ENCODE results near the gene KYNU.
"Not testable (repeated sequence)": the region's sequence is repeated elsewhere in the genome, so short reads cannot be mapped to it uniquely, and the experiment has no call there.

Gene KYNU

DNA sequence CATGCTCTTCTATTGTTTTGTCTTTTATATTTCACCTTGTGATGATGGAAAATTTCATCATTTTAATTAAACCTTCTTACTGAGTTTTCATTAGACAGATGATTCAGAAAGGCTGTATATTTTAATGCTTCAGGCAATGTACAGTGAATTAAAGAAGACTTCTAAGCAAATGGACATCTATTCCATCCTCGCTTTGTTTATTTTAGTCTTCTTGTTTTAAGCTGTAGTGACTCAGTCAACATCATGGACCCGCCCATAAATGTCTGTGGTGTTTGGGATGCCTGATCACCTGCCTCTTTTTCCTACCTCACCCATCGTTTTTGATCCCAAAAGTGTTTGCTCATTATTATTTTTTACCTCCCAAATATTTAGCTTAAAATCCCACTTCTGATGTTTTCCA is 43.1 kb downstream of the KYNU start:
- no peak for DNase-seq

DNA sequence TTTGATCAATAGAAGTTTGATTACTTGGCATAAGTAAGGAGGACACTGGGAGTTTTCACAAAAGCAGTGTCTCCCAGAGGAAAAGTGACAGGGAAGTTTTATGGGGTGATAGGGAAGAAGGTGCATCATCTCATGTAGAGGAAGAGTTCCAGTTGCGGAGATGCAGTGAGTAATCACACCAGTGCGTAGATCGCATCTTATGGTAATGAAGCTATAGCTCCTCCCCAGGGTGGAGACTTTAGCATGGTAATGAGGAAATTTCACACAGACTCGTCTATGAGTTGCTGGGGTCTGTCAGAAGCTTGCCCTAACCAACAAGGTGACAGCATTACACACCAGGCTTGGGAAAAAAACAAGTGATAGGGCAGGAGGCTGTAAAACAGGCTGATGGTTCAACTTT is 49.0 kb downstream of the KYNU start:
- no peak for DNase-seq

DNA sequence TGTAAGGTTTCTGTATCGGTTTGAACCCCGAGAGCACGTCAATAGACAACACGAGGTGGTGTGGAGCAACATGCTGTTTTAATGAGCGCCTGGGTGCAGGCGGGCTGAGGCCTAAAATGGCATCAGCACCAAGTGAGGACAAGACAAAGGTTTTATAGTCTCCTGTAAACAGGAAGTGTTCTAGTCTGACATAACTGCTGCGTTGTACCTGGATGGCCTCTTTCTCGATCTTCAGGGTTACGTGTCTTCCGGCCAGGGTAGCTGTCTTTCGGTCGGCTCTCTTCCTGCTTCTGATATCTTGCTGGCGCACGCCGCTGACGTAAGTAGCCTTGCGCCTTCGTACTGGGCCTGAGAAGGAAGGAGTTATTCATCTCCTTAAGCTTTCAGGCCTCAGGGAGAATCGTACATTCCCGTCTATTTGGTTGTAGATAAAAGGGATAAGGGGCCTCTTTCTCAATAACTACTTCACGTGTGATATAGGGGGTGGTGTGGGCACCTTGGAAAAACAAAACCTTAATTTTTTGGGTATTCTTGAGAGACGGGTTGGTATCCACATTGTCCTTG is 53.5 kb downstream of the KYNU start:
- no peak for DNase-seq

DNA sequence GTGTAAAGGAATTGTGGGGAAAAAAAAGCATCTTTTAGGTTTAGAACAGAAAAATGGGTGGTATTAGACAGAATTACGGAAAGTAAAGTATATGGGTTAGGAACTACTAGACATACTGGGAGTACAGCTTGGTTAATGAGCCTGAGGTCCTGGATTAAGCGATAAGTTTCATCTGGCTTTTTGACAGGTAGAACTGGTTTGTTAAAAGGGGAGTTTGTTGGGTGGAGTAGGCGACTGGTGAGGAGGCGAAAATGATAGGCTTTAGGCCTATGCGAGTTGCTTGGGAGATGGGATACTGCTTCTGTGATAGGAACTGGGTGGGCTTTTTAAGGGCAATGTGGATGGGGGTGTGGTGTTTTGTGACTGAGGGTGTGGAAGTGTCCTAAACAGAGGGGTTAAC is 56.5 kb downstream of the KYNU start:
- no peak for DNase-seq

DNA sequence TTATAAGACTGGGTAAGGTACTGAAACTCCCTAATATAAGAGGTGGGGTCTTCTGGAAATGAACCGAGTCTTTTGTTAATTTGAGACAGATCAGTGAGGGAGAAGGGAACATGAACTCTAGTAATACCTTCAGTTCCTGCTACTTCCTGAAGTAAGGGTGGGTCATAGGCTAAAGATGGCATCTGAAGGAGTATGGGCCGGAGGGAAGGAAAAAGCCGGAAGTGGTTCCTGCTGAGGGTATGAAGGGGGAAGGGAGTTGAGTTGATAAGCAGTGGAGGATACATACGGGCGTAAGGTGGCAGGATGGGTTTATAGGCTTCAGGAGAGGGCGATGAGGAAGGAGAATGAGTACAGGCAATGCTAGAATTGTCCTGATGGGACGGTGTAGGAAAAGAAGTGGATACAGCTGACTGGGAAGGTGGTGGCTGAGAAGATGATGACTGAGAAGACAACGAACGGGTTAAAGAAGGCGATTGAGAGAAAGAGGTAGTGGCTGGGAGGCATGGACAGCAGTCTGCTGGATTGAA is 58.2 kb downstream of the KYNU start:
- no peak for DNase-seq

DNA sequence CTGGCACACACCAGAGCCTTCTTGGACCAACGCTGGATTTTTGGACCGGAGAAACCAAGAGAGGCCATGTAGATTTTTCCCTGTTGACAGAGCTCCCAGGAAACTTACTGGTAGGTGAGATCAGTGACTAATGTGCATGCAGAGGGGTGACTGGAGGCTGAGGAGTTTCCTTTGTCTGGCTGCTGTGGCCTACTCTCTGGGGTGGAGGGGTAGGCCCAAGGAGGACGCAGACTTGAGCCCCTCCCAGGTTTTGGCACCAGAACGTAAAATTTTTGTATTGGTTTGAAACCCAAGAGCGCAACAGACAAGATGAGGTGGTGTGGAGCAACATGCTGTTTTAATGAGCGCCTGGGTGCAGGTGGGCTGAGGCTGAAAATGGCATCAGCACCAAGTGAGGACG is 59.2 kb downstream of the KYNU start:
- DNase-seq: no peak

DNA sequence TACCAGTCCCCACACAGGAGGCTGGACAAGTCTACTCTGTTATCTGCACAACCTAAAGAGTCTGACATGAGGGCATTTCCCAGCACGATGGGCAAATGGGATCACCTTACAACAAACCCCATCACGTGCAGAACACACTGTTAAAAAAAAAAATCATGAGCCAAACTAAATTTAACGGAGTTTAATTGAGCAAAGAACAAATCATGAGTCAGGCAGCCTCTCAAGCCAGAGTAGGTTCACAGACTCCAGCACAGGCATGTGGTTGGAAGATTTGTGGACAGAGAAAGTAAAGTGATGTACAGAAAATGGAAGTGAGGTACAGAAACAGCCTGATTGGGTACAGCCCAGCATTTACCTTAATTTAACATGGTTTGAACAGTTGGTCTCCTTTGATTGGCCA is 59.9 kb downstream of the KYNU start:
- no peak for DNase-seq

DNA sequence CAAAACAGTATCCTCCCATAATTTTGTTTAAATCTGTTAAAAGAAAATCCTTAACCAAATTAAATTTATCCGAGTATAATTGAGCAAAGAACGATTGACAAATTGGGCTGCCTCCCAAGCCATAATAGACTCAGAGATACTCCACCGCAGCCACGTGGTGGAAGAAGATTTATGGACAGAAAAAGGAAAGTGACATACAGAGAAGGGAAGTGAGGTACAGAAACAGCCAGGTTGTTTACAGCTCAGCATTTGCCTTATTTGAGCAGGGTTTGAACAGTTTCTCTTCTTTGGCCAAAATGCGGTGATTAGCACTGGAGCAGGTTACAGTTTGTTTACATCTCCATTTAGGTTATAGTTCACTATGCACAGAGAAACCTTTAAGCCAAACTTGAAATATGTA is 60.8 kb downstream of the KYNU start:
- no peak for DNase-seq

DNA sequence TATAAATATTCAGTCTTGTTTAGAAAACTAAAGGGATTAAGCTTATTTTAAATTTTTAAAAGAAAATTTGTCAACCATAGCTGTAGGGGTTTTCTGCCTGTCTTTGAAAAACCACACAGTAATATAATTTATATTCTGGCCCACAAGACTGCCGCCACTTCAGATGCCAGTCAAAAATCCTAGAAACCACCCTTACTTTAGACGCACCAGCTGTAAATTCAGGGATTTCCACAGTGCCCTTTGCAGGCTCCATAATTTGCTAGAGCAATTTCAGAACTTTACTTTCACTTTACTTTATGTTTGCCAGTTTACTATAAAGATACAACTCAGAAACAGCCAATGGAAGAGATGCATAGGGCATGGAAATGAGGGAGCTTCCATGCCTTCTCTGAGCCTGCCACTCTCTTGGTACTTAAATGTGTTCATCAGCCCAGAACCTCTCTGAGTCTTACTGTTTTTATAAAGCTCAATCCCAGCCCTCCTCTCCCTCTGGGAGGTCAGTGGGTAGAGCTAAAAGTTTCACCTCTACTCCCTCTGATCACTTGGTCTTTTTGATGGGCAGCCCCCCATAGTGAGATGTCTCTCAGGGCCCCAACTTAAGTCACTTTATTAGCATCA is 63.3 kb downstream of the KYNU start:
- DNase-seq: no peak

DNA sequence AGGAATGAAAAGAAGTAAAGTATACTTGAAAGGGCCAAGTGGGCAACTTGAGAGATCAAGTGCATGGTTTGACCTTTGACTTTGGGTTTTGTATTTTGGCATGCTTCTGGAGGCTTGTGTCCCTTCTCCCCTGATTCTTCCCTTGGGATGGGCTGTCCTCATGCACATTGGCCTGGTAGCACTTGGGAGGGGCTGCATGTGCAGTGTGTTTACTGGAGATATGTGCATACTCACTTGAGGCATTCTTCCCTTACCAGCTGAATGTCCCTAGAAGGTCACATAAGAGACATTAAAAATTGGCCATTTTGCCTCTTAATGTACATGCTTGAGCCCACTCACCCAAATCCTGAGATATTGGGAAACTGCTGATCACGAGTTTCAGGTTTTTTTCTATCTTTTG is 65.2 kb downstream of the KYNU start:
- DNase-seq: no peak

DNA sequence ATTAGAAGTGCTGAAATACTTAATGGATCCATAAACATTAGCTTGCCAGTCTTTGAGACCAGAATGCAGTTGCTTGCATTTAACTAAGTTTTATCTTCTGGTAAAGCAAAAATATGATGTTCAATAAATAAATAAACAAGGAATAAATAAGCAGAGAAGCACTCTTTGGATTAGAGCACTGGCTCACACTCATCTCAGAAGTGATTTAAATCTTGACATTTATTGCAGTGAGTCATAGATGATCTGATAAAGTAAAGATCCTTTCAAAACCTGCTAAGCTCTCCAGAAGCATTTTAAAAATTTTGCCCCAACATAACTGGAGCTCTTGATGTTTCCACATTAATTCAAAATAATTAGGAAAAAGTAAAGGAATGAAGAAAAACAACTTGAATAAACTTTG is 66.8 kb downstream of the KYNU start:
- DNase-seq: no peak

DNA sequence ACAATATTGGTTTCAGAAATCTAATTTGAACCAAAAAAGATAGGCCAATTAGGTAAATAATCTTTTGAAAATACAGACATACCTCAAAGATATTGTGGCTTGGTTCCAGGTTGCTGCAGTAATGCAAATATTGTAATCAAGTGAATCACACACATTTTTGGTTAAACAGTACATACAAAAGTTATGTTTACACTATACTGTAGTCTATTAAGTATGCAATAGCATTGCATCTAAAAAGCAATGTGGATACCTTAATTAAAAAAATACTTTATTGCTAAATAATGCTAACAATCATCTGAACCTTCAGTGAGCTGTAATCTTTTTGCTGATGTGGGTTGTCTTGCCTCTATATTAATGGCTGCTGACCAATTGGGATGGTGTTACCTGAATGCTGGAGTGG is 67.3 kb downstream of the KYNU start:
- no peak for DNase-seq

DNA sequence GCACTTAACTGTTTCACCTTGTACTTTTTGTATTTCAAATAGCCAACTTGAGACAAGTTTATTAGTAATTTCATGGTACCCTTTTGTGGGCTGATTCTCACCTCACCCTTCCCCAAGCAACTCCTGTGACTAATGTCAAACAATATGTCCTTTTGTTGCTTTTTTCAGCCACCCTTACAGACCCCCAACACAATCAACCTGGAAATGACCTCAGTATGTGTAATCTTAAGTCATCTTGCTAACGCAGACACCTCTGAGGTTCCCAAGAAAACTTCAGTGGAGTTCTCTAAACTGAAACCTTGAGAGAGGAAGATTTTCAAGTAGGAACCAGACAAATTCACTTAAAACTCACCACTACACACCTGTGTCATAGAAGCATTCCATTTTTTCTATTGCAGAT is 69.5 kb downstream of the KYNU start:
- no peak for DNase-seq

DNA sequence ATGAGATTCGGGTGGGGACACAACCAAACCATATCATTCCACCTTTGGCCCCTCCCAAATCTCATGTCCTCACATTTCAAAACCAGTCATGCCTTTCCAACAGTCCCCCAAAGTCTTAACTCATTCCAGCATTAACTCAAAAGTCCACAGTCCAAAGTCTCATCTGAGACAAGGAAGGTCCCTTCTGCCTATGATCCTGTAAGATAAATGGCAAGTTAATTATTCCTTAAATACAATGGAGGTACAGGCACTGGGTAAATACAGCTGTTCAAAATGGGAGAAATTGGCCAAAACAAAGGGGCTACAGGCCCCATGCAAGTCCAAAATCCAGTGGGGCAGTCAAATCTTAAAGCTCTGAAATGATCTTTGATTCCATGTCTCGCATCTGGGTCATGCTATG is 71.3 kb downstream of the KYNU start:
- not testable (repeated sequence) for DNase-seq

DNA sequence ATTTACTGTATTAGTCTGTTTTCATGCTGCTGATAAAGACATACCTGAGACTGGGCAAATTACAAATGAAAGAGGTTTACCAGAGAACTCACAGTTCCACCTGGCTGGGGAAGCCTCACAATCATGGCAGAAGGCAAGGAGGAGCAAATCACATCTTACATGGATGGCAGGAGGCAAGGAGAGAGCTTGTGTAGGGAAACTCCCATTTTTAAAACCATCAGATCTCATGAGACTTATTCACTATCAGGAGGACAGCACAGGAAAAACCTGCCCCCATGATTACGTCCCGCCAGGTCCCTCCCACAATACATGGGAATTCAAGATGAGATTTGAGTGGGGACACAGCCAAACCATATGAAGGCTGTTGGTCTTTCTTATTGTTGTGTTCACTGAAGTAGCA is 72.9 kb downstream of the KYNU start:
- DNase-seq: not testable (repeated sequence)

DNA sequence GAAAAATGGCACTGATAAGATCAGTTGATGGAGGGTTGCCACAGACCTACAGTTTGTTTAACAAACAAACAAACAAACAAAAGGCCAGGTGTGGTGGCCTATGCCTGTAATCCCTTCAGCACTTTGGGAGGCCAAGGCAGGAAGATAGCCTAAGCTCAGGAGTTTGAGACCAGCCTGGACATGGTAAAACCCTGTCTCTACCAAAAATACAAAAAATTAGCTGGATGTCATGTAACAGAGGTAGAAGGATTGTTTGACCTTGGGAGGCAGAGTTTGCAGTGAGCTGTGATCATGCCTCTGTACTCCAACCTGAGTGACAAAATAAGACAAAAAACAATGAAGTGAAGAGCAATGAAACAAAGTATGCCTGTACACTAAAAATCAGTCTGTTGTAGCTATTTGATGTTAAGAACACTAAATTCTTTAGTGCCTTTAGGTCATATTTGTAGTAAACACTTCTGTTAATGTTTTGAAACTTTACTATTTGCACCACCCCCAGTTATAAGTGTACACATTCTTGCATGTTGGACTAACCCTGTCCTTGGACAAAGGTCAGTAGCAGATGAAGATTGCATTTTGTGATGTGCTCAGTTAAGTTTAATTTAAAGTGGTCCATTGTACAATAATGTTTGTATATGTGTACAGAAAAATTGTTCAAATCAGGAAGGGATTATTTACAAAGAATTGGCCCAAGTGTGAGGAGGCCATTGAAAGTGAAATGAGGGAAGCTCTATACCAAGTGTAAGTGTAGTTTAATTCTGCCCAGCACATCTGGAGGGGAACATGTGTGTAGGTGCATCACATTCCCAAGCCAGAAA is 73.9 kb downstream of the KYNU start:
- no peak for DNase-seq

DNA sequence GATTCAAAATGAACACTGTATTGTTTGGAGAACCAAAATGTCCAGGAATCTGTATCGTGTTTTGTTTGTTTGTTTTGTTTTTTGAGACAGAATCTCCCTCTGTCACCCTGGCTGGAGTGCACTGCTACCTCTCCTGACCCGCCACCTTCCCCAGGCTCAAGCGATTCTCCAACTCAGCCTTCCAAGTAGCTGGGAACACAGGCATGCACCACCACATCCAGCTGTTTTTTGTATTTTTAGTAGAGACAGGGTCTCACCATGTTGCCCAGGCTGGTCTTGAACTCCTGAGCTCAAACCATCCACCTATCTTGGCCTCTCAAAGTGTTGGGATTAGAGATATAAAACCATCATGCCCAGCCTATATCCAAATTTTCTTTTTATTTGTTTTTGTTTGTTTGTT is 74.6 kb downstream of the KYNU start:
- no peak for DNase-seq

DNA sequence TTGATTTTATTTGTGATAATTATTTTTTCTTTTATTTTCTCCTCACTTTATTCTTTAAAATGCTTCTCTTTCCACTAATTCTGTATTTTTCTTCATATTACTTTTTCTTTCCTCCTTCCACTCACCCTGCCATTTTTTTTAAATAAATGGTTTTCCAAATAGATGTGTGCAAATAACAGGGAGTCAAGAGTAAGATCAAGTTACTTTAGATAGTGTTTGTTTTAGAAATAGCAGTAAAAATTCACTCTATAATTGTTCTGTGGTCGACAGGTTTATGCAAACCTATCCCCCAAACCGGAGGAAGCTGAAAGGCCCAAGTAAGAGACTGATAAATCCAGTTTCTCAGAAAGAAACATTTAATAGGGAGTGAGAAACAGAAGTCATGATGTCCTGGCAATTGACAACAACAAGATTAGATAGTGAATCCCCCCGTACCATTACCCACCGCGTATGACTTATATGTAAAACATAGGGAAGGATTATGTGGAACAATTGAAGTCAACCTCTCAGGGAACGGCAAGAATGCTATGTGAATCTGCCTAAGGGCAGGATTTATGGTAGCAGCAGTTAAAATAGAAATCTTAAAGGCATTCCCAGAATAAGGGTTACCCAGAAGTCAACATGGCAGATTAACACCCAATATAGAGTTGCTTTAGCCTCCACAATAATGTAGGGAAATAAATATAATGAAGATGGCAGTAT is 75.5 kb downstream of the KYNU start:
- DNase-seq: no peak

DNA sequence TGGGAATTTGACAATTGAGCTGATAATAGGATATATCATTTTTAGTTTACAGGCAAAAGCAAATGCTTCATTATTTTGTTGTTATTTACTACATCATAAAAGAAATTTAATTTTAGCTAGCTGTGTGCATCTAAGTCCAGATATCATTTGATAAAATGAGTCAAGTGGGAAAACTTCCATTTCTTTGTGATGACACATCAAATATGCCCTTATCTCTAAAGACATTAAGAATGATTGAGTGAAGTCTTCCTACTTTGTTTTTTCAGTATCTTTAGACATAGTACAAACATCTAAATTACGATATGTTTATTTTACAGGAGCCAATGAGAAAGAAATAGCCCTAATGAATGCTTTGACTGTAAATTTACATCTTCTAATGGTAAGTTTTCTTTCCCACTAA is 77.0 kb downstream of the KYNU start:
- no peak for DNase-seq

DNA sequence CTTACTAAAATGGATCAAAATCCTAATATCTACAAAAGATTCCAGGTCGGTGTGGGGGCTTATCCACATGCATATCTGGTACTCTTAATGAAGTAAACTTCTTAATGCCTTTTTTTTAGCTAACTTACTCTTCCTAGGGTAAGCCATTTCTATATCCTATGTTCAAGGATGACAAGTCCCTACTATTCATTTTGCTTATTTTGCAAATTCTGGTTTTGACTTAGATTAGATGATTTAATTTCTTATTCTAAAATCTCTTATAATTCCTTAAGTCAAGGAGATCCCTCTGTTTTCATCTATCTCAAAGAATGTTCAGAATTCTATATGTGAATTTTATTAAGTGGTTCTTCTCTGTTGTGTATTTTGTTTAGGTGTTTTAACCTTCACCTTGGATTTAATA is 79.7 kb downstream of the KYNU start:
- DNase-seq: no peak

DNA sequence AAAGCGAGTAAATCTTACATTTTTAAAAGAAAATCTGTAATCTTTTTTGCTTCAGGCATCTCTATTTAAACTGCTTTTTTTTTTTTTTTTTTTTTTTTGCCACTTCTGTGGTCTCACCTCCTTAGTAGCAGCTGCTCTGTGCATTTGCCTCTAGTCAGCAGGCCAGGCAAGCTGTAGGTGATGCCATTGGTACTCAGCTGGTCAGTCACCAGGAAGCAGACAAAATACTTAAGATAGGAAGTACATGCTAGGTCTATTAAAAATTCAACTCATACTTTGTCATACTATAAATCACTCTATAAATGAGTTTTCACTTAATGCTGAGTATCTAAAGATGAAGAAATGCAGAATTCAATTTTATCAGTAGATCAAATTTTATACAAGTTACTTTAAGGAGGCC is 83.7 kb downstream of the KYNU start:
- no peak for DNase-seq

DNA sequence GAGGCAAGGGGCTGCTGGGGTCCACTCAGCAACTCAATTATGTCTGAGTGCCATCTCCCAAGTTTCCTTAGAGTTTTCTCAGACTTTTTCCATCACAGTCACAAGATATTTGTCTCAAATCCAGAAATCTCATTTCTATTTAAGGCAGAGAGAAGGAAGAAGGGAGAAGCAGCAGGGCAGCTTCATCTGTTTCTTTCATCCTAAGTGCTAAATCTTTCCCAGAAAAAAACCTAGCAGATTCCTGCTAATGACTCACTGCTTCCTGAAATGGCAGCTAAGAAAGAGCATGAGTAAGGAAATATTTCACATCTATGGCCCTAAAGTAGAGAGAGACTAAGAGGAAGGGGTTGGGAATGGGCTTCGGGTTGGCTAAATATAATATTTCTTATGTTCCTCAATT is 88.0 kb downstream of the KYNU start:
- DNase-seq: no peak

DNA sequence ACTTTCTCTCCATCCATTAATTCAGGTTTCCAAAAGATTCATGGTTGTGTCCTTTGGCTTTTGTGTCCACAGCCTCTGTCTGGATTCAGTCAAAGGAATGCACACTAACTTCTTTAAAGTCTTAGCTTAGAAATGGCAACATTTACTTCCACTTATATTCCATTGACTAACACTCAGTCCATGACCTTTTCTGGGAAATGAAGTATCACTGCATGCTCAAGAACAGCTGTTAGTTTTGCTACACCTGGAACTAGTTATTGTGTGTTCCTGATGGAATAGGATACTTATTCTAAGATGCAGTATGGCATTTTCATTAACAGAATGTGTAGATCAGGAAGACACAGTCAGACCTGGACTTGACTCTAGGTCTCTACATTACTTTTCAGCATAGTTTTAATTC is 88.8 kb downstream of the KYNU start:
- no peak for DNase-seq

DNA sequence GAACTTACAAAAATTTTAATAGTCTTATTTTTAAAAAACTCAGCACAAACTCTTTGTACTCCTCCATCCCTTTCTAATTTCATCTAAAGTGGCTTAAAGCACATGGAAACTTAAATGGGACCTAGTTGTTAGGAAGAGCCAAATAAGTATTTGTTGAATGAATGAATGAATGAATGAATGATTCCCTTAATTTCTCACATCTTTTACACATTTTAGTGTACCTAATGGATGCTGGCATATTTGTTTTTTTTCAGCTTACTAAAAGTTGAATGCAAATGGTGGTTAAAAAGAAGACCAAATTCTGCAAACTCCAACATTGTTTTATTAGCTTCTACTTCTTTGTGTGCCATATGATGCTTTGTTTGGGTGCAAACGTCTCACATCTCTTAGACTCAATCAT is 89.6 kb downstream of the KYNU start:
- DNase-seq: no peak
